A204.1 (cell line): ENCODE data around the gene AIDA.
"Not testable (repeated sequence)": the region's sequence is repeated elsewhere in the genome, so short reads cannot be mapped to it uniquely, and the experiment has no call there.

Experiments
- FAIRE-seq: peaks from 2 replicates; lab custom pipeline; 2012; peaks lifted over from hg19 to GRCh38; lab: Jason Lieb, UNC

The AIDA gene

DNA sequence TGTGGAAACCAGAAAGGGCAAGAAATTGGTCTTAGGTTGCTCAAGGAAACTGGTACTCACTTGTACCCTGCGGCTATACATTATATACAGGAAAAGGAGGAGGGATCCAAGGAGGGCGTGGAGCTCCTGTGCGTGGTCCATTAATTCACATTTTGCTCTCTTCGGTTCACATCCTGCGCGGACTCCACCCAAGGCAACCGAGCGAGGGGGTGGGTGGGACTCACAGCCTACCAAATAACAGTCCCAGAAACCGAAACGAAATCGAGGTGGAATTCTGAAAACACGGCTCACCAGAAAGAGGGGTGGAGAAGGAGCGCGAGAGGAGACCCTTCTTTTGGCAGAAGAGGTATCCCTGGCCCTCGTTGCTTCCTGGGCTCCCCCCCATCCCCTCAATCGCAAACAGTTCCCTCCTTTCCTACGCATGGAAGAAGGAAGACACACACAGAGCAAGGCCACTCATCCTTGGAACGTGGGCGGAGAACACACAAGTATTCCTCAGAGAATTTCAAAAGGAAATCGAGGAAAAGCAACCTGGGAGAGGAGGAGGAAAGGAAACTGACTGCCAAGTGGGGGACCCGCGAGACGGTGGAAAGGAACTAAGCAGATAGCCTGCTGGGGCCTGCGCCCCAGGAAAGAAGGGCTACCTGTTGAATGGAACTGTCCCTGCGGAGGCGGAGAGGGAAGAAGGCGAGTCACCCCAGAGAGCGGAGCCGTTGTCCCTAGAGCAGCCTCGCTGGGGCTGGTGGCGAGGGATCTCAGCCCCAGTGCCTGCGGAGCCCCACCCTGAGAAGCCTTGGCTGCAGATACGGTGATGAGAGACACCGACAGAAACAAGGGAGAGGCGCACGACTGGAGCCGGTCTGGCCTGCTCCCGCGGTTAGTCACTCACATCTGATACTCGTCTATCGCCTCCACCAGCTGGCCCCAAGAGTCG, 705 bp downstream of the AIDA start:
- FAIRE-seq = peak; percentile 86

GRCh38 chr1:222709700-222710153, 2.6 kb downstream of the AIDA start:
- FAIRE-seq = no peak

DNA sequence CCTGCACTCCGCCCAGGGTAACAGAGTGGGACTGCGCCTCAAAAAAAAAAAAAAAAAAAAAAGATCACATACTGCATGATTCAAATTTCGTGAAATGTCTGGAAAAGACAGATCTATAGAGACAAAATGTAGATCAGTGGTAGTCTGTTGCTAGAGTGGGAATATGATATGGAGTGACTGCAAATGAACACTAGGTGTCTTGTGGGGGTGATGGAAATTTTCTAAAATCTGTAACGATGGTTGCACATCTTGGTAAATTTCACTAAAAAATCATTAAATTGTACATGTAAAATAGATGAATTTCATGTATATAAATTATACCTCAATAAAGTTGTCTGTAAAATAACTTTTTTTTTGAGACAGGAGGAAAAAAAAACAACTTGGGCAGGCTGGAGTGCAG, 5.5 kb downstream of the AIDA start:
- FAIRE-seq = no peak

- no peak for FAIRE-seq
Measured at GRCh38 chr1:222704260-222704659, 8.0 kb downstream of the AIDA start.

DNA sequence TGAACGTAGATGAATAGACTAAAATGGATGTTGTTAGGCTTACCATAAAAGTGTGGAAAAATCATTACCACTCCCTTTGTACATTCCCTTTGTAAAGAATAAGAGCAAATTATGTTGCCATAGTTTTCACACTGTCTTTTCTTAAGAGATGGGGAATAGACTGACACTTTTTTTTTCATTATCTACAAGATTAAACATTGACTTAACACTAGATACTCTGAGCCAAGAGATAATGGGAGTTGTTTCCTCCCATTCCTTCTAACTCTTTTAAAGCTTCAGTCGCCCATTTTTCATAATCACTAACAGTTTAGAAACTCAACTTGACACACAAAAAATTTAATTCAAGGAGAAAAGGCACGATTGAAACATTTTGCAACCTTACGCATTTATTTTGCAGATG, 10.1 kb downstream of the AIDA start:
- FAIRE-seq = no peak

GRCh38 chr1:222697826-222698225, 14.5 kb downstream of the AIDA start:
- no peak for FAIRE-seq

DNA sequence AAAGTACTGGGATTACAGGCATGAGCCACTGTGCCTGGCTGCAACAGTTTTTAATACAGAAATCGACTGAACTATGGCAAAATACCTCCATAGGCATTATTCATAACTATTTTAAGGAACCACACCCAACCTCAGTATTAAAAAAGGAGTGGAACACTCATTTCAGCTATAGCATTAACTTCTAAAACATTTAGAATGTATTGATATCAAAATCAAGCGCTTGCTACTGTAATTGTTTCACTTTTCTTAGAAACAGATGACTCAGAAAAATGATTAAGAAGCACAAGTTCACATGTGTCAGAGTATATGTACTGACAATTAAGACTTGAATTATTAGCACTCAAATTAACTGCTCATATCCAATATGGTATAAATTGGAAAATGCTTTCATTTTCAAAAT, 15.1 kb downstream of the AIDA start:
- no peak for FAIRE-seq

DNA sequence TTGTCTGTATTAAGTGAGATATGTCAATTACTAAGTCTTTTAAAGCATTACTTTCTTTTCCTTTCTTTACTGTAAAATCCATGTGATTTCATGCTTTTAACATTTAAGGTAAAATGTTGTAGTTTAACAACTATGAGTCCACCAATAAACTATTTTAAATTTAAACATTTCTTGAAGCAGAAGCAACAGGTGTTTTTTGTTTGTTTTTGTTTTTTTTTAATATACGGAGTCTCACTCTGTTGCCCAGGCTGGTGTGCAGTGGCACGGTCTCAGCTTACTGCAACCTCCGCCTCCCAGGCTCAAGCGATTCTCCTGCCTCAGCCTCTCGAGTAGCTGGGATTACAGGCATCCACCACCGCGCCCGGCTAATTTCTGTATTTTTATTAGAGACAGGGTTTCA, 15.6 kb downstream of the AIDA start:
- no peak for FAIRE-seq

DNA sequence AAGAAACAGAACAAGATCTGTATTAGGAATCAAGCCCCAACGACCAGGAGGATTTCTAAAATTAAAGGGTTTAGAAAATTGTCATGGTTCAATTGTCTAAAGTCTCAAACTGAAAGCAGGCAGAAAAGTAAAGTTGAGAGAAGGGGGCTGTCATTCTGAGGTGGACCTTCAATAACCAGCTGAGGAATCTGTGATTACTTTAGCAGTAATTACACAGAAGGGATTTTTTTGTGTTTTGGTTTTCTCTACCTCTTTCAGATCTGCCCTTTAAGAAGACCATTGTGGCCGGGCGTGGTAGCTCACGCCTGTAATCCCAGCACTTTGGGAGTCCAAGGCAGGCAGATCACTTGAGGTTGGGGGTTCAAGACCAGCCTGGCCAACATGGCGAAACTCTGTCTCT, 17.4 kb downstream of the AIDA start:
- FAIRE-seq = no peak

DNA sequence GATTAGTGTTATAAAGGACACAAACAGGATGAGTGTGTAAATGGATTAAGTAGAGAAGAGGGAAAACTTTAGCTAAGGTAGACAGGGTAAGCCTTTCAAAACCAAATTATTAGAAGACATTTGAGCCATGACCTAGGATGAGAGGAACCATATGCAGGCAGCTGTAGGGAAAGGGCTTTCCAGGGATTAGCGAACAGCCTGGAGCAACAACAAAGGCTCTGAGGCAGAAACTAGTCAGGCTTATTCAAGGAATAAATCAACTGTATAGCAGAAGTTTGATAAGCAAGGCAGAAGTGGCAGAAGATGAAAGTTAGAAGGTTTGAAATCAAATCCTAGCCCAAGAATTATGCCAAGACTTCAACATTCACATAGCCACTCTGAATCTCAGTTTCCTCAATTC, 21.3 kb downstream of the AIDA start:
- no peak for FAIRE-seq

GRCh38 chr1:222680080-222680479, 32.2 kb downstream of the AIDA start:
- no peak for FAIRE-seq

GRCh38 chr1:222670110-222670509, 42.2 kb downstream of the AIDA start:
- FAIRE-seq = no peak

DNA sequence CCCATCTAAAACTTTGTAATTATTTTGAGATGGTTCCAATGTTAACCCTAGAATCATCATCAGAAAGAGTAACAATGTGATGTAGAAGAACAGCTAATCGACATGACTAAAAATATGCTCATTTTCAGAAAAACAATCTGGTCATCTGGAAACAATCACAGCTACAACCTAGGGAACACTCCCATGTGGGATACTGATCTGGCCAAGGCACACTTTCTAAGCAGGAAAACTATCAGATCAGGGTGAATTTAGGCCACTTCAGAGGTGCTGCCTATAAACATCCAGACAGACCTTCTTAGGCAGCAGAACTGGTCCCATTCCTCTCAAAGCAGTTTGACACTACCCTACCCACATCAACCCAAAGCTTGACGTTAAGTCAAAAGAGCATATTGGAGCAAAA, 43.2 kb downstream of the AIDA start:
- FAIRE-seq = not testable (repeated sequence)

DNA sequence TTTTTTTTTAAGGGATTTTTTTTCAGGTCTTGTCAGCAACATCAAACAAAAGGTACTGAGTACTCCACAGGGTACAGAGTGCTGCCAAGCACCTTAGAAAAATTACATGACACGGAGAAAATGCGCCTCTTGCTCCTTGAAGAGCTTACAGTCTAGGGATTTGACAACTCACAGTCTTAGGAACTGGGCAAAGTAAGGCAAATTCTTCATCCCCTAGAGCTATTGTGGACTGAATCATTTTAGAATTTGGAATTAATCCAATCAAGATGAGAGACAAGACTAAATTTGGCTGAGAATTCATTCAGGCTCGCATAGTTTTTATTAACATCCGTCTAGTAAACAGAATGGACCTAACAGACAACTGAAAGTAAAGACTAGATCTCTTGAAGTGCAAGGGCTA, 44.1 kb downstream of the AIDA start:
- not testable (repeated sequence) for FAIRE-seq

DNA sequence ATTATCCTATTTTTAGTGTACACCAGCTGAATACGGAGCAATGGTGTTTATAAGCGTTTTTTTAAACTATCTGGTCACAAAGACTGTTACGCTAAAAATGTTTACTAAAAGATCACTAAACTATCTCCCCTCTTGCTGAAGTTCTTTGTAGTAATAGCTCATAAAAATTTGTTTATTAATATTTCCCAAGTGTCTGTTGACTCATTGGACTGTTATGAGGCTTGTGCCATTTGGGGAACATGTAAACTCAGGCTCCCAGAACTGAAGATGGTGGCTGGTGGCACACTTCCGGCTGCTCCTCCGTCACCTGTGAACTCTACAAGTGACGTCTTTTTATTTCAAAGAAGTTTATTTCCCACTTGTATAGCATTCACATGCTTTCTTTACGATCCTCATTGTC, 46.3 kb downstream of the AIDA start:
- no peak for FAIRE-seq

GRCh38 chr1:222663431-222663934, 48.8 kb downstream of the AIDA start:
- no peak for FAIRE-seq

GRCh38 chr1:222657899-222658298, 54.4 kb downstream of the AIDA start:
- no peak for FAIRE-seq

GRCh38 chr1:222656391-222657155, 55.7 kb downstream of the AIDA start:
- FAIRE-seq = no peak

DNA sequence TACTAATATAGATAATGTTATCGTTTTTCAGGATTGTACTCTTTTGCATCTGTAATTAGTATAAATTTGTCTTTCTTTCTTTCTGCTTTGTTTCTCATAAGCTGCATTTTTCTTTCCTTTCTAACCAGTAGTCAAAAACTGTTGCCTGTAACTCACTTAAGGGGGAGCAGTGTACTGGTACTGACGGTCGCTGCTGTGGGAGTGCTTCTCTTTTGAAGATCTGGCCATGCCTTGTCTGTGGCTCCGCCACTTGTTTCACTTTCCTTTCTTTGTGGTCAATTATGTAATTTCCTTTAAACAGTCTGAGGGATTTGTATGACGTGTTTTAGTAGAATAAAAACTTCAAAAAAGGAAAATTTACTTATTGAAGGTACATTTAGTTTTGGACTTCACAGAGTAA, 57.4 kb downstream of the AIDA start:
- FAIRE-seq = peak; percentile 6

- FAIRE-seq = no peak
Measured at GRCh38 chr1:222653178-222653827, 59.0 kb downstream of the AIDA start.

DNA sequence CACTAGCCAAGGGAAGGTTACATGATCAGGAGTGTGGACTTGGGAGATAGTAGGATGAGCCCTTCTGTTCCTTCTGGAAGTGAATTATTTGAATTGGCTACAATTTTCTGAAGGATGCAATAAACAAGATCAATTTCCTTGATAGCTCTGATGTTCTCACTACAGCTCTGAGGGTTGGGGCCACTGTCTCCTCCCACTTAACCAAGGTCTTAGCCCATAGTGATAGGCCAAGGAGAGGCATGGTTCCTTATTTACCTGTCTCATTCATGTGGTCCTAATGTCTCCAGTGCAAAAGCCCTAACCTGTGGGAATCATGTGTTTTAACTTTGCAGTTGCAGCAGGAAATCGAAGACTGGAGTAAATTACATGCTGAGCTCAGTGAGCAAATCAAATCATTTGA, 59.6 kb downstream of the AIDA start:
- FAIRE-seq = no peak

GRCh38 chr1:222644636-222644980, 67.7 kb downstream of the AIDA start:
- FAIRE-seq = no peak
